PC-9 (cell line): ENCODE data around the gene RBFOX2. TPM values are rescaled to one million over a fixed set of nuclear protein-coding genes. Genes with fewer than 3 reads are reported as not detected.
A peak's percentile ranks its signal among the peaks of the same experiment; 100 is the strongest.

Experiments used
- BruUV-seq: library from RNA; stranded (reverse); fragments of 400-500 nt; replicated peaks from 2 replicates; lab custom pipeline; 2021; lab: Mats Ljungman, UMichigan
- CTCF ChIA-PET: fragments of 300-600 bp; sonication (Branson Sonifier 250); formaldehyde crosslinking; loops from one replicate; lab custom pipeline; 2022; ENCODE audit warnings: antibody characterized with exemption; lab: Charles Lee
- POLR2A ChIA-PET: fragments of 300-600 bp; sonication (Branson Sonifier 250); formaldehyde crosslinking; loops from one replicate; lab custom pipeline; 2022; ENCODE audit warnings: antibody characterized with exemption; ENCODE audit not compliant: unreplicated experiment; lab: Charles Lee
- DNase-seq, 2 experiments: peaks; one replicate each; pipeline versions ENCODE4 v3.0.0 to v3.0.0-alpha.2; 2015 to 2022; ENCODE audit warnings: mixed read lengths in 1 of 2
- H2AFZ ChIP-seq: fragments of 200-600 bp; sonication (generic); 2 replicates; pipeline ENCODE4 v1.8.1; 2017; ENCODE audit warnings: antibody characterized with exemption
- H3F3A ChIP-seq: fragments of 200-600 bp; sonication (generic); 2 replicates; pipeline ENCODE4 v1.8.1; 2017; ENCODE audit warnings: antibody characterized with exemption, mild to moderate bottlenecking, low read depth; ENCODE audit not compliant: insufficient read depth
- H3K27ac ChIP-seq: fragments of 200-600 bp; sonication (generic); 2 replicates; pipeline ENCODE4 v1.6.1; 2016; ENCODE audit warnings: mixed run types
- H3K27me3 ChIP-seq: fragments of 200-600 bp; sonication (generic); 2 replicates; pipeline ENCODE4 v1.6.1; 2016; ENCODE audit warnings: low read depth, mixed run types; ENCODE audit not compliant: insufficient read depth
- H3K36me3 ChIP-seq: fragments of 200-600 bp; sonication (generic); 2 replicates; pipeline ENCODE4 v1.6.1; 2016; ENCODE audit warnings: low read depth, mixed run types
- H3K4me1 ChIP-seq: fragments of 200-600 bp; sonication (generic); replicated peaks from 2 replicates; pipeline ENCODE4 v1.6.1; 2016; ENCODE audit warnings: mixed run types; ENCODE audit not compliant: insufficient read depth
- H3K4me2 ChIP-seq: fragments of 200-600 bp; sonication (generic); 2 replicates; pipeline ENCODE4 v1.6.1; 2017; ENCODE audit warnings: mixed run types
- H3K4me3 ChIP-seq: fragments of 200-600 bp; sonication (generic); 2 replicates; pipeline ENCODE4 v1.6.1; 2016; ENCODE audit warnings: mixed run types
- H3K79me2 ChIP-seq: fragments of 200-600 bp; sonication (generic); 2 replicates; pipeline ENCODE4 v1.6.1; 2017; ENCODE audit warnings: low read depth, mixed run types
- H3K9me2 ChIP-seq: fragments of 200-600 bp; sonication (generic); 2 replicates; pipeline ENCODE4 v1.8.1; 2017; ENCODE audit warnings: mild to moderate bottlenecking; ENCODE audit not compliant: insufficient read depth
- H3K9me3 ChIP-seq: fragments of 200-600 bp; sonication (generic); 2 replicates; pipeline ENCODE4 v1.8.1; 2016; ENCODE audit warnings: low read depth; ENCODE audit not compliant: insufficient read depth
- H4K20me1 ChIP-seq: fragments of 200-600 bp; sonication (generic); 2 replicates; pipeline ENCODE4 v1.8.1; 2017; ENCODE audit not compliant: insufficient read depth
- EZH2 ChIP-seq: fragments of 200-600 bp; sonication (generic); IDR thresholded peaks from 2 replicates; pipeline ENCODE4 v1.8.0; 2017; ENCODE audit warnings: antibody characterized with exemption, low read depth
- intact Hi-C: fragments of 100-400 bp; cut with micrococcal nuclease; formaldehyde crosslinking; loops from one replicate; pipeline ENCODE4 v1.10.0; 2022; ENCODE audit not compliant: unreplicated experiment
- total RNA-seq: library from RNA; stranded (reverse); gene quantifications from 2 replicates; pipeline ENCODE4 v1.2.3, GENCODE V29; 2021
- TF ChIP-seq, protein P1 (sequence below): fragments of 200-600 bp; sonication (generic); conservative IDR thresholded peaks from 2 replicates; pipeline ENCODE4 v1.6.1; 2017; ENCODE audit warnings: mixed run types, antibody characterized with exemption, mild to moderate bottlenecking, moderate library complexity

Gene RBFOX2
- total RNA-seq, 1 experiment from 2014 or later: 109 TPM

DNA sequence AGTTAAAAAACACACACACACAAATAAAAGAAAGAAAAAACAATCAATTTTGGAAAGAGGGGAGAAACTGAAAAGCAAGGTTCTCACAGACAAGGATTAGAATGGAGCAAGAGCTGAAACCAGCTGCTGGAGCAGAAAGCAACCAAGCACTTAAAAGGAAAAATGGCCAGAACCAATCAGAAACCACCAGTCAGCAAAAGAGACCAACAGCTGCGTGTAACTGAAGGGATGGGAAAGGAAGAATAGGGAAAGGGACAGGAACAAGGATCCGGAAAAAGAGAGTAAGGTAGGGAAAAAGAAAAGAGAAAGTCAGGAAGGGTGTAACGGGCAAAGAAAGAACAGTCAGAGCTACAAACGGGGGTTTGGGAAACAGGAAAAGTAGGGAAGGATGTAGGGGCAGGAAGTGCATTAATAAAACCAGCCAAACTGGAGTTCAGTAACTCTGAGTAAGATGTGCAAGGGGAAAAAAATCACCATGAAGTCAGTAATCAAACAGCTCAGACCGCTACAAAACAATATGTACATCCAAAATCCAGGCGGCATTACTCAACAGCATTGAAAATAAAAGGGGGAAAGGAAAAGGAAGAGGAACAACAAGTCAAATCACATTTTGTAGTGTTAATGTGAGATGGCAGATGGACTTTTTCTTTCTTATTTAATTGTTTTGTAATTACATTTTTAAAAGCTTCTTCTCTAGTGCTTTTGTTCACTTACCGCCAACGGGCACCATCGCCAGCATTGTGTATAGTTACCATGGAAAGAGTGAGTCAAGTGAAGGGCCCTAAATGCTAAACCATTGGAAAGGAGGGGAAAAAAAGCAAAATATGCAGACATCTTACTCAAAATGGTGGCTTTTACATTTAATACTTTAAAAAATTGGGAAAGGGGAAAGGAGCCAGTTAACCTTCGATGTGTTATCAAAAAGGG lies 261.7 kb downstream of the RBFOX2 start:
- intact Hi-C loops: no loop called here
- H3K79me2 ChIP-seq: peaks cover 18% of the 10 kb centered on the region; the same call in 1 of the 2 replicates

DNA sequence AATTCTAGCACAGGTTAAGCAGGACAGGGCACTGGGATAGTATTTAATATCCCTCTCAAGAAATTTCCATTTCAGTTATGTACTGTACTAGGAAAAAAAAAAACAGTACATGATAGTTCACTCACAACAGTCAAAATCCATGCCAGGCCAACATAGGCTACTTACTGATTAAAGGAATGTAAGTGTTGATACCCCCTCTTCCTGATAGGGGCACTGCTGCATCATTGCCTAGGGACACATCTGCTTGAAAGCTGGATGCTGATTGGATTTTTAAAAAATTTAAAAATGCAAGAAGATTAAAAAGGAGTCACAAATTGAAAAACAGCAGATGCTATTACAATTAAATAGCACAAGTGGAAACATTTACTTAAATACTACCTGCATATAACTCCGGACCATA lies 267.6 kb downstream of the RBFOX2 start:
- POLR2A ChIA-PET: no interaction called here
- H3K9me2 ChIP-seq: no peaks in the 10 kb centered on the region
- H3K36me3 ChIP-seq: peaks cover 42% of the 10 kb centered on the region
- intact Hi-C loops: loop anchor here (2.0 to 5.0 kb wide), 2 partner anchors 160 to 361 kb away; no protein-coding TSS in a partner anchor
- no peaks in the 10 kb centered on the region; the same call in 1 of the 2 replicates for H4K20me1 ChIP-seq
- no peak overlapping the region for H2AFZ ChIP-seq
- BruUV-seq: no TSS peak
- peaks cover 5% of the 10 kb centered on the region; the same call in 1 of the 2 replicates for H3K79me2 ChIP-seq
- H3K4me2 ChIP-seq: no peak overlapping the region
- H3K9me3 ChIP-seq: no peaks in the 10 kb centered on the region
- TF ChIP-seq, protein P1, sequence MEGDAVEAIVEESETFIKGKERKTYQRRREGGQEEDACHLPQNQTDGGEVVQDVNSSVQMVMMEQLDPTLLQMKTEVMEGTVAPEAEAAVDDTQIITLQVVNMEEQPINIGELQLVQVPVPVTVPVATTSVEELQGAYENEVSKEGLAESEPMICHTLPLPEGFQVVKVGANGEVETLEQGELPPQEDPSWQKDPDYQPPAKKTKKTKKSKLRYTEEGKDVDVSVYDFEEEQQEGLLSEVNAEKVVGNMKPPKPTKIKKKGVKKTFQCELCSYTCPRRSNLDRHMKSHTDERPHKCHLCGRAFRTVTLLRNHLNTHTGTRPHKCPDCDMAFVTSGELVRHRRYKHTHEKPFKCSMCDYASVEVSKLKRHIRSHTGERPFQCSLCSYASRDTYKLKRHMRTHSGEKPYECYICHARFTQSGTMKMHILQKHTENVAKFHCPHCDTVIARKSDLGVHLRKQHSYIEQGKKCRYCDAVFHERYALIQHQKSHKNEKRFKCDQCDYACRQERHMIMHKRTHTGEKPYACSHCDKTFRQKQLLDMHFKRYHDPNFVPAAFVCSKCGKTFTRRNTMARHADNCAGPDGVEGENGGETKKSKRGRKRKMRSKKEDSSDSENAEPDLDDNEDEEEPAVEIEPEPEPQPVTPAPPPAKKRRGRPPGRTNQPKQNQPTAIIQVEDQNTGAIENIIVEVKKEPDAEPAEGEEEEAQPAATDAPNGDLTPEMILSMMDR: peak; percentile 43; the same call in 1 of the 2 replicates
- no peak for TF ChIP-seq EZH2
- H3K27ac ChIP-seq: no peak overlapping the region
- H3K4me3 ChIP-seq: no peak overlapping the region
- DNase-seq: no peak
- CTCF ChIA-PET: interaction anchor here (0.6 kb wide), 1 partner anchor 193 kb away, joined by 3 read pairs; no protein-coding TSS in a partner anchor
- peaks cover 13% of the 10 kb centered on the region; the same call in 1 of the 2 replicates for H3F3A ChIP-seq
- H3K4me1 ChIP-seq: 0 out of 2 replicates have a peak, but pooled peaks cover 3% of the 10 kb centered on the region
- no peaks in the 10 kb centered on the region for H3K27me3 ChIP-seq

More for the DNA sequence above, 261.7 kb downstream of the RBFOX2 start:
- no peak overlapping the region for H3K4me2 ChIP-seq
- H2AFZ ChIP-seq: no peak overlapping the region
- no peaks in the 10 kb centered on the region for H3K27me3 ChIP-seq
- BruUV-seq: no TSS peak
- DNase-seq: no peak
- H3K9me2 ChIP-seq: no peaks in the 10 kb centered on the region
- no peak overlapping the region for H3K27ac ChIP-seq
- H3K4me1 ChIP-seq: no peaks in the 10 kb centered on the region
- H3K9me3 ChIP-seq: no peaks in the 10 kb centered on the region
- H3F3A ChIP-seq: peaks cover 15% of the 10 kb centered on the region; the same call in 1 of the 2 replicates
- H4K20me1 ChIP-seq: no peaks in the 10 kb centered on the region
- H3K4me3 ChIP-seq: no peak overlapping the region
- ChIA-PET POLR2A (interaction anchor here (0.6 to 0.7 kb wide), 2 partner anchors 9 to 28 kb away, joined by 3 to 9 read pairs; no protein-coding TSS in a partner anchor), CTCF (no interaction called here)
- H3K36me3 ChIP-seq: peaks cover 12% of the 10 kb centered on the region; the same call in 1 of the 2 replicates
- TF ChIP-seq, protein P1: no peak

DNA sequence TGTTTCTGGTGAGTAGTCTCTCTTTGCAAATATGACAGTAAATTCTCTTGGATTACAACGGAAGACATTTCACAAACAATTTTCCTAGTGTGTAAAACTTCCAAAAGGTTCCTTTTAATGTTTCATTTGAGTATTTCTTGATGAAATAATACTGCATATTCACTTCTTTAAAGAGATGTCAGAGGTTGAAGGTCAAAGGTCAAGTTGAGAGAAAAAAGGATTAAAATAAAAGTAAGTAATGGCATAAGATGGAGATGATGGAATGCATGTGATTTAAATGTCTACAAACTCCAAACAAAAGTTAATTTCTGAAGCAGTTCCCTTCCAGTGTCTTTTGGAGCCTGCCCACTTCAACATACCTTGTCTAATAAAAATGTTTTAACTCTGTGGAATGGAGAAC lies 270.2 kb downstream of the RBFOX2 start:
- Histone ChIP-seq H3K79me2 (no peaks in the 10 kb centered on the region), H2AFZ (no peak overlapping the region), H3K27me3 (no peaks in the 10 kb centered on the region), H3K4me2 (no peak overlapping the region), H3K4me1 (0 out of 2 replicates have a peak, but pooled peaks cover 3% of the 10 kb centered on the region), H3F3A (peaks cover 19% of the 10 kb centered on the region; the same call in 1 of the 2 replicates), H3K4me3 (no peak overlapping the region), H3K9me3 (no peaks in the 10 kb centered on the region), H3K27ac (no peak overlapping the region), H3K9me2 (no peaks in the 10 kb centered on the region; the same call in 1 of the 2 replicates), H3K36me3 (peaks cover 50% of the 10 kb centered on the region), H4K20me1 (no peaks in the 10 kb centered on the region; the same call in 1 of the 2 replicates)
- ChIA-PET CTCF (no interaction called here), POLR2A (no interaction called here)
- TF ChIP-seq EZH2: no peak
- TF ChIP-seq, protein P1: no peak
- BruUV-seq: no TSS peak
- intact Hi-C loops: no loop called here
- no peak for DNase-seq
